ENCODE results near the gene SPRN. TPM values are rescaled to one million over a fixed set of nuclear protein-coding genes. Genes with fewer than 3 reads are reported as not detected.
"Not testable (repeated sequence)": the region's sequence is repeated elsewhere in the genome, so short reads cannot be mapped to it uniquely, and the experiment has no call there.

The SPRN gene
- total RNA-seq, 2 donors from 2014 or later: not detected

DNA sequence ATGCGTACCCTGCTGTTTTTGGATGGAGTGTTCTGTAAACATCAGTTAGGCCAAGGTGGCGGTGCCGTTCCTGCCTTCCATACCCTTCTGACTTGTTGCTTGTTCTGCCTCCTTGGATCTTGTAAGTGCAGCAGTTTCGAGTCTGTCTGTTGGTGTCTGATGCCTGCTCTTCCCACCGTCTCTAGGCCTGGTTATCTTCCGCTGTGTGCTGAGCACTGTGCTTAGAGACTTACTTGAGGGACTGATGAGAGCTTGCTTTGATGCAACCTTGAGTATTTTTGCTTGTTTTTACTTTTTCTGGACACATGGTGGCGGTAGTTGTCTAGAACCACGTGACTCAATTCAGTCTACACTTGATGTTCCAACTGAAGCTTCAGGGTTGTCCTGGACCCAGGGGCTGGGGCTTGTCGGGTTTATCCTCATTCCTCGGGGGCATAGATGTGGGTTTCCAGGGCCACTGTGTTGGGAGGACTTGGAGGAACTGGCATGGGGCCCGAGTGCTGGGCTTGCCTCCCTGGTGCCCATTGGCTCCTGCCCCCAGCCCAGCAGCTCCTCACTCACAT lies 14.4 kb upstream of the SPRN start:
- TF ChIP-seq, protein P1, sequence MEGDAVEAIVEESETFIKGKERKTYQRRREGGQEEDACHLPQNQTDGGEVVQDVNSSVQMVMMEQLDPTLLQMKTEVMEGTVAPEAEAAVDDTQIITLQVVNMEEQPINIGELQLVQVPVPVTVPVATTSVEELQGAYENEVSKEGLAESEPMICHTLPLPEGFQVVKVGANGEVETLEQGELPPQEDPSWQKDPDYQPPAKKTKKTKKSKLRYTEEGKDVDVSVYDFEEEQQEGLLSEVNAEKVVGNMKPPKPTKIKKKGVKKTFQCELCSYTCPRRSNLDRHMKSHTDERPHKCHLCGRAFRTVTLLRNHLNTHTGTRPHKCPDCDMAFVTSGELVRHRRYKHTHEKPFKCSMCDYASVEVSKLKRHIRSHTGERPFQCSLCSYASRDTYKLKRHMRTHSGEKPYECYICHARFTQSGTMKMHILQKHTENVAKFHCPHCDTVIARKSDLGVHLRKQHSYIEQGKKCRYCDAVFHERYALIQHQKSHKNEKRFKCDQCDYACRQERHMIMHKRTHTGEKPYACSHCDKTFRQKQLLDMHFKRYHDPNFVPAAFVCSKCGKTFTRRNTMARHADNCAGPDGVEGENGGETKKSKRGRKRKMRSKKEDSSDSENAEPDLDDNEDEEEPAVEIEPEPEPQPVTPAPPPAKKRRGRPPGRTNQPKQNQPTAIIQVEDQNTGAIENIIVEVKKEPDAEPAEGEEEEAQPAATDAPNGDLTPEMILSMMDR (IDR thresholded peaks at IDR 0.05): no peak
- H3K4me3 ChIP-seq: no peak overlapping the region
- H3K4me1 ChIP-seq: no peaks in the 10 kb centered on the region
- H3K9me3 ChIP-seq: no peaks in the 10 kb centered on the region
- H3K36me3 ChIP-seq: no peaks in the 10 kb centered on the region
- peak; percentile 26 for DNase-seq (ENCODE audit: low spot score)
- no peaks in the 10 kb centered on the region for H3K27me3 ChIP-seq
- no peak overlapping the region for H3K27ac ChIP-seq

DNA sequence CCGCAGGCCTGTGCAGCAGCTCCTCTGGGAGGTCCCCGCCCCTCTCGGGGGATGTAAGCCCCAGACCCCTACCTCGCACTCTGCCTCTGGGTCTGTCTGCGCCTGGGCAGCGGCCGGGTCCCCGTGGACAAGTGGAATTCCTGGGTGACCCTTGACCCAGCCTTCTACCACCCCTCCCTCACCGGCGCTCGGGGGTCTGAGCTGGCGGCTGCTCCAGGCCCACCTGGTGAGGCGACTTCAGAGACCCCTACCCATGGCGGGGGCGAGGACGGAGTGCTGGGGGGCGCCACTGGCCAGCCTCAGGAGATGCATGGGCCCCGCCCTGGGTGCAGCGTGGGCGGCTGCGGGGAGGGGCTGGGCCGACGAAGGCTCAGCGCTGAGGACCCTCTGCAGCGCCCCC lies 8.4 kb upstream of the SPRN start:
- H3K27me3 ChIP-seq, H3K36me3 ChIP-seq, H3K4me1 ChIP-seq, H3K4me3 ChIP-seq, H3K27ac ChIP-seq, H3K9me3 ChIP-seq: not testable (repeated sequence)
- DNase-seq (ENCODE audit: low spot score): peak; percentile 23

DNA sequence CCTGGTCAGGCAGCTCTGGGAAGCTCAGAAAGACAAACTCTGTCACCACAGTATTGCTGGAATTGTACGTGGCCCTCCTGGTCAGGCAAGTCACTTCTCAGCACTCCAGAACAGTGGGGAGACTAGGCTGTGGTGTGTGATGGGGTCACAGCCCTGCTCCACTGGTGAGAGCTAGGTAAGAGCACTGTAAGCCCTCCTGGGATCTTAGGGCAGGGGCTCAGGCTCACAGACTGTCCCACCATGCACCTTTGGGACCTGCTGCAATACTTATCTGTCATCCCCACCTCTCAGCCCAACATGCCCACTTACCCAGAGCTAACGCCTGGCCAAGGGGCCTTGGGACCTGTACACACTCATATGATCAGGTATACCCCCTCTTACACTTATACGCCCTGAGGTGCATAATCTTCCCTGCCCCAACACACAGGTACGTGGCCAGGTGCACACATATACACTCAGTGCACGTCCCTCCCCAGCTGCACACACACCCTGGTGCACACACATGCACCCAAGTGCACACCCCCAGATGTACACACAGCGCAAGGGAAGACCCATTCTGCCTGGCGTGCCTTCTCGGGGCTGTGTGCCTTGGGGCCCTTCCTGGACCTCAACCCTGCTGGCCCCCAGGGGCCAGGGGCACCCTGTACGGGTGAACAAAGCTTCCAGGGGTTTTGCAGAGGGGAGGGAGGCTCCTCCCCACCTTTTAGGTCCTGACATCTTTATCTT lies 7.6 kb upstream of the SPRN start:
- H3K36me3 ChIP-seq, H3K4me3 ChIP-seq, H3K27ac ChIP-seq, H3K4me1 ChIP-seq, H3K27me3 ChIP-seq, H3K9me3 ChIP-seq: not testable (repeated sequence)
- peak; percentile 42 for DNase-seq (ENCODE audit: low spot score)

DNA sequence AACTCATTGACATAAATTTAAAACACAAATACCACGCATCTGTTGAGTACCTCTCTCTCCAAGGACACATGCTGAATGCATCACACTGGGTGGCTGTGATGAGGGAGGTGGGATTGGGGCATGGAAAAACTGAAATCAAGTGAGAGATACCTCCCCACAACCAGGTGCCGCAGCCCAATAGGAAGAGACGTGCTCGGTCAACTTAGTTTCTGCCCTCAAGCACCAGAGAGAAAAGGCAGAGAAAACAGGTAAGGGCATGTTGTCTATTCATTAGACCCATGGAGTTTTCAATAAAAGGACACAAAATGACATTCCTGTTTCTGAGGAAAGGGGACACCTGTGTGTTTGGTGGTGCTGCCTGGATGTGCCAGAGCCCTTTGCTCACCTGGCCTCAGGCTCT lies 5.1 kb upstream of the SPRN start:
- H3K27me3 ChIP-seq; H3K4me3 ChIP-seq; H3K4me1 ChIP-seq; H3K36me3 ChIP-seq; DNase-seq (ENCODE audit: low spot score); H3K27ac ChIP-seq; H3K9me3 ChIP-seq: not testable (repeated sequence)

DNA sequence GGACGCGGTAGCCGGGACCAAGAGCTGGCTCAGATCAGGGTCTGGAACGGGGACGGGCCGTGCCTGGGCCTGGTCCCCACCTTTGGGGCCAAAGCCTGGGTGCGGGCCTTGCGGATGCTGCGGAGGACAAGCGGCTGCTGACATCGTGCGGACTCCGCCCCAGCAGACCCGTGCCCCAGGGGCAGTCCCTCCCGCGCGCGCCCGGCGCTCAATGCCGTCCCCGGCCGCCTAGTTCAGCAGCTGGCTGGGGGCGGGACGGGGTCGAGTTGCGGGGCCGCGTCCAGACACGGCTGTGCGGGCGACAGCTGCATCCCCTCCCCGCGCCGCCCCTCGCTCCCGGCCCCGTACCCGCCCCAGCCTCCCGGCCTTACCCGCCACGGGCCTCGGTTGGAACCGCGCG lies 323 bp downstream of the SPRN start:
- not testable (repeated sequence) for H3K4me1 ChIP-seq; H3K4me3 ChIP-seq; H3K9me3 ChIP-seq; DNase-seq (ENCODE audit: low spot score); H3K27ac ChIP-seq; H3K27me3 ChIP-seq
- H3K36me3 ChIP-seq: peaks cover 18% of the 10 kb centered on the region

DNA sequence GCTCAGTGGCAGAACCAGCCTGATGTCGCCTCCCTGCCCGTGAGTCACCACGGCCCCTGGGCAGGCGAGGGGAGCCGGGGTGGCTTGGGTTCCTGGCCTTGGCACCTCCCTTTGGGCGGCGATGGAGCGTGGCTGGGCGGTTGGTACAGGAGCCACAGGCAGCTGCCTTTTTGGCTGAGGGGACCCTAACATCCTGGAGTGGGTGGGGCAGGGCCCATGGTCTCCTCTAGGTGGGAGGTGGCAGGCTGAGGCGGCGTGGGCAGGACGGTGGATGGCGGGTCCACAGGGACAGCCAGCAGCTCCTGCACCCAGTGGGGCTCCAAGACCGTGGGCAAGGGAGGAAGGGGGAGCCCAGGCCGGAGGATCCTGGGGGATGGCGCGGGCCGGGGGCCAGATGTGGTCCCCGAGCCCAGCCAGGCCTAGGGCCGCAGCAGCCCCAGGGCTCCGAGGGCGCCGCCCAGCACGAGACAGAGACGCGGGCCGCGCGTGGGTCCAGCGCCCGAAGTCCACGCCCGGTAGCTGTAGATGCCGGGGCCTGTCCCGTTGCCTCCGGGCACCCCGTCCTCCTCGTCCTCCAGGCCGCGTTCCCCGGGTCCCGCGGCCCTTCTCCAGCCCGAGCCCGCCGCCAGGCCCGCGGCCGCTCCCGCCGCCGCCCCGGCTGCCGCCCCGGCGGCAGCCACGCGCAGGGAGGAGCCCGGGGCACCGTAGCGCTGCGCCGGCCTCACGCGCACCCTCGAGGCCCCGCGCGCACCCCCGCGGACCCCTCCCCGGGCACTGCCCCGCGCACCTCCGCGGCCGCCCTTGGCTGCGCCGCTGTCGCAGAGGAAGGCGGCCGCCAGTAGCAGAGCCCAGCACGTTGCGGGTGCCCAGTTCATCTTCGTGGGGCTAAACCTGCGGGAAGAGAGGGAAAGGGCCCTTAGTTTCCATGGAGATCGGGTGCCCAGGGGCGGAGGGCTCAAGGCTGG lies 1.3 kb downstream of the SPRN start:
- H3K4me3 ChIP-seq: peak overlapping the region in 1 of 2 donors; percentile 25
- H3K9me3 ChIP-seq: no peaks in the 10 kb centered on the region
- TF ChIP-seq, protein P1 (IDR thresholded peaks at IDR 0.05): no peak
- no peaks in the 10 kb centered on the region for H3K27me3 ChIP-seq
- peaks cover 0 to 4% of the 10 kb centered on the region in 2 donors for H3K4me1 ChIP-seq
- peak; percentile 52 for DNase-seq (ENCODE audit: low spot score)
- no peak overlapping the region for H3K27ac ChIP-seq
- H3K36me3 ChIP-seq: peaks cover 24% of the 10 kb centered on the region

DNA sequence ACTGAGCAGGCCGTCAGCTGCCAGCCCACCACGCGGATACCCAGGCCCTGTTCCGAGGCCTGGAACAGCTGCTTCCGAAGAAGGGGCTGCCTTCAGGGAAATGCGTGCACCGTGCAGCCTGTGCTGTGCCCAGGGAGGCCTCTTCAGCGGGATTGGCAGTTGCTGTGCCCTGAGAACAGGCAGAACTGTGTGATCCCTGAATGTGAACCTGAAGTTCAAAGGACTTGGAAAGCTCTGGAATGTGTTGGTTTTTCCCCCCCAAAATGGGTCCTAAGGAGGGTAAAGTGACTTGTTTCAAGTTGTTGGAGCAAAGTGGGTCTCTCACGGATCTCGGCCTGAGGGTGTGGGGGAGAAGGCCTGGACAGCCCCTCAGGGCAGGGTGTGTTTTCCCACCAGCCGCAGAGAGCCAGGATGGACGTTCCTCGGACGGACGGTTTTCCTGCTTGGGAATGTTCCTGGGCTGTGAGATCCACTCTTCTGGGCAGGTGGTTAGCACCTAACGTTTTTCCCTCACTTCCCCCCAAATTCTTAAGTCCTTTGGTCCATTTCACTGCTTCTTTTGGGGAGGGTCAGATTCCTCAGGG lies 2.1 kb downstream of the SPRN start:
- Histone ChIP-seq H3K27me3 (no peaks in the 10 kb centered on the region), H3K9me3 (no peaks in the 10 kb centered on the region), H3K27ac (no peak overlapping the region), H3K36me3 (peaks cover 27% of the 10 kb centered on the region), H3K4me3 (no peak overlapping the region), H3K4me1 (peaks cover 0 to 4% of the 10 kb centered on the region in 2 donors)
- peak; percentile 28 for DNase-seq (ENCODE audit: low spot score)
- TF ChIP-seq, protein P1 (IDR thresholded peaks at IDR 0.05): no peak
